GM23338 (cell line): Measurements from ENCODE around the gene PDE2A. TPM values are rescaled to one million over a fixed set of nuclear protein-coding genes. Genes with fewer than 3 reads are reported as not detected.

Experiments used
- ATAC-seq: fragments of 200-7000 bp; cut with Tn5 transposase; 3 replicates; pipeline ENCODE4 v1.9.1; 2020
- DNase-seq: peaks from one replicate; pipeline ENCODE4 v3.0.0-alpha.2; 2015; ENCODE audit warnings: low spot score
- H2AFZ ChIP-seq: fragments of 200-600 bp; sonication (generic); 2 replicates; pipeline ENCODE4 v1.8.0; 2016; ENCODE audit warnings: antibody characterized with exemption, mild to moderate bottlenecking, moderate library complexity
- H3F3A ChIP-seq: fragments of 200-600 bp; sonication (generic); replicated peaks from 2 replicates; pipeline ENCODE4 v1.8.0; 2017; ENCODE audit warnings: antibody characterized with exemption, mixed run types, low read depth
- H3K27ac ChIP-seq: fragments of 200-600 bp; sonication (generic); 2 replicates; pipeline ENCODE4 v1.6.1; 2016; ENCODE audit warnings: low read depth
- H3K27me3 ChIP-seq: fragments of 200-600 bp; sonication (generic); 2 replicates; pipeline ENCODE4 v1.8.0; 2016; ENCODE audit warnings: mild to moderate bottlenecking, mixed run types, moderate library complexity; ENCODE audit not compliant: insufficient read depth
- H3K36me3 ChIP-seq: fragments of 200-600 bp; sonication (generic); 2 replicates; pipeline ENCODE4 v1.8.0; 2016; ENCODE audit warnings: mild to moderate bottlenecking; ENCODE audit not compliant: insufficient read depth
- H3K4me1 ChIP-seq: fragments of 200-600 bp; sonication (generic); 2 replicates; pipeline ENCODE4 v1.8.0; 2016; ENCODE audit warnings: mild to moderate bottlenecking, moderate library complexity; ENCODE audit not compliant: insufficient read depth
- H3K4me2 ChIP-seq: fragments of 200-600 bp; sonication (generic); 2 replicates; pipeline ENCODE4 v1.7.1; 2017; ENCODE audit warnings: mixed run types
- H3K4me3 ChIP-seq: fragments of 200-600 bp; sonication (generic); 2 replicates; pipeline ENCODE4 v1.6.1; 2016; ENCODE audit warnings: mixed run types
- H3K79me2 ChIP-seq: fragments of 200-600 bp; sonication (generic); replicated peaks from 2 replicates; pipeline ENCODE4 v1.8.0; 2017; ENCODE audit warnings: mild to moderate bottlenecking; ENCODE audit not compliant: insufficient read depth
- H3K9me2 ChIP-seq: fragments of 200-600 bp; sonication (generic); 2 replicates; pipeline ENCODE4 v1.8.0; 2017; ENCODE audit not compliant: insufficient read depth
- H4K20me1 ChIP-seq: fragments of 200-600 bp; sonication (generic); replicated peaks from 2 replicates; pipeline ENCODE4 v1.8.0; 2017; ENCODE audit warnings: mild to moderate bottlenecking; ENCODE audit not compliant: insufficient read depth
- H3K27ac Mint-ChIP-seq: 2 replicates; pipeline ENCODE4 v1.8.0; 2020; ENCODE audit warnings: inconsistent platforms, mild to moderate bottlenecking, moderate library complexity, mixed read lengths
- H3K27me3 Mint-ChIP-seq: 3 replicates; pipeline ENCODE4 v1.8.0; 2022; ENCODE audit warnings: low read depth, mild to moderate bottlenecking, moderate library complexity, mixed read lengths, inconsistent platforms; ENCODE audit not compliant: insufficient read depth, poor library complexity
- H3K36me3 Mint-ChIP-seq: 3 replicates; pipeline ENCODE4 v1.8.0; 2021; ENCODE audit warnings: low read depth, mild to moderate bottlenecking, inconsistent platforms, moderate library complexity, mixed read lengths
- H3K4me1 Mint-ChIP-seq: 3 replicates; pipeline ENCODE4 v1.8.0; 2020; ENCODE audit warnings: mild to moderate bottlenecking, inconsistent platforms, mixed read lengths
- H3K4me3 Mint-ChIP-seq: 3 replicates; pipeline ENCODE4 v1.8.0; 2021; ENCODE audit warnings: moderate library complexity, mild to moderate bottlenecking, inconsistent platforms, mixed read lengths
- H3K9me3 Mint-ChIP-seq: 3 replicates; pipeline ENCODE4 v1.8.0; 2020; ENCODE audit warnings: moderate library complexity, mild to moderate bottlenecking, inconsistent platforms, mixed read lengths
- CREB1 ChIP-seq: fragments of 250-450 bp; sonication (Bioruptor Pico); IDR thresholded peaks from 2 replicates; pipeline ENCODE4 v1.5.0; 2020; ENCODE audit warnings: low read depth, mild to moderate bottlenecking, moderate library complexity
- EZH2 ChIP-seq: fragments of 200-600 bp; sonication (generic); IDR thresholded peaks from one replicate; pipeline ENCODE4 v1.8.0; 2017; ENCODE audit warnings: antibody characterized with exemption, mild to moderate bottlenecking, low read depth; ENCODE audit not compliant: unreplicated experiment
- EZH2phosphoT487 ChIP-seq: fragments of 200-600 bp; sonication (generic); IDR thresholded peaks from one replicate; pipeline ENCODE4 v1.8.1; 2018; ENCODE audit warnings: antibody characterized with exemption; ENCODE audit not compliant: unreplicated experiment
- JUNB ChIP-seq: IDR thresholded peaks from one replicate; pipeline ENCODE4 v1.6.1; 2016; ENCODE audit warnings: antibody characterized with exemption; ENCODE audit not compliant: unreplicated experiment
- NANOG ChIP-seq: IDR thresholded peaks from 2 replicates; pipeline ENCODE4 v1.6.1; 2016; ENCODE audit warnings: antibody characterized with exemption, borderline replicate concordance
- POLR2AphosphoS5 ChIP-seq: IDR thresholded peaks from 2 replicates; pipeline ENCODE4 v1.6.1; 2016; ENCODE audit warnings: antibody characterized with exemption, low read depth
- STAT1 ChIP-seq: IDR thresholded peaks from one replicate; pipeline ENCODE4 v1.6.1; 2016; ENCODE audit warnings: antibody characterized with exemption; ENCODE audit not compliant: unreplicated experiment
- ZNF114 ChIP-seq: fragments of 250-450 bp; sonication (Bioruptor Pico); IDR thresholded peaks from 2 replicates; pipeline ENCODE4 v1.5.0; 2020; ENCODE audit warnings: mild to moderate bottlenecking, moderate library complexity
- ZNF331 ChIP-seq: fragments of 250-450 bp; sonication (Bioruptor Pico); IDR thresholded peaks from 2 replicates; pipeline ENCODE4 v1.5.0; 2020; ENCODE audit warnings: low read depth, mild to moderate bottlenecking, moderate library complexity
- ZNF462 ChIP-seq: fragments of 250-450 bp; sonication (Bioruptor Pico); IDR thresholded peaks from 2 replicates; pipeline ENCODE4 v1.5.0; 2020; ENCODE audit warnings: mild to moderate bottlenecking, moderate library complexity
- polyA plus RNA-seq: library from polyadenylated mRNA; unstranded; fragments of >200 nt; fragmentation: Nextera tagmentation; extraction: Ambion mirVana; gene quantifications from 2 replicates; pipeline ENCODE4 v1.2.1, GENCODE V29; 2016
- total RNA-seq: library from RNA; depleted of rRNA; stranded (reverse); fragments of >200 nt; shearing (Covaris generic); gene quantifications from 2 replicates; pipeline ENCODE4 v1.2.3, GENCODE V29; 2014
- TF ChIP-seq, protein P1 (sequence below): IDR thresholded peaks from one replicate; pipeline ENCODE4 v1.6.1; 2018; ENCODE audit warnings: antibody characterized with exemption; ENCODE audit not compliant: unreplicated experiment
- TF ChIP-seq, protein P2 (sequence below): IDR thresholded peaks from 2 replicates; pipeline ENCODE4 v1.6.1; 2016; ENCODE audit warnings: antibody characterized with exemption
- TF ChIP-seq, protein P3 (sequence below), 2 experiments: fragments of 200-600 bp in 1 of 2; sonication (generic) in 1 of 2; conservative IDR thresholded peaks; 2 replicates each; pipeline versions ENCODE4 v1.5.1 to v1.6.1; 2016 to 2017; ENCODE audit warnings: antibody characterized with exemption in 2 of 2, low read depth in 2 of 2, mild to moderate bottlenecking in 2 of 2, moderate library complexity in 1 of 2

Gene PDE2A
- total and polyA plus RNA-seq, 2 experiments from 2014 or later: 4.3 to 16.2 TPM

- Mint-ChIP-seq H3K27me3 (peaks cover 8% of the 10 kb centered on the region), H3K9me3 (no peaks in the 10 kb centered on the region), H3K4me3 (no peak overlapping the region), H3K4me1 (peaks cover 12% of the 10 kb centered on the region), H3K36me3 (no peaks in the 10 kb centered on the region; the same call in 2 of the 3 replicates), H3K27ac (0 out of 2 replicates have a peak overlapping the region, but pooled peaks have one; percentile 40)
- H3K27ac ChIP-seq: no peak overlapping the region
- no peaks in the 10 kb centered on the region for H3K36me3 ChIP-seq
- H3F3A ChIP-seq: no peaks in the 10 kb centered on the region
- no peaks in the 10 kb centered on the region for H3K79me2 ChIP-seq
- 0 out of 2 replicates have a peak, but pooled peaks cover 6% of the 10 kb centered on the region for H3K4me1 ChIP-seq
- H3K4me3 ChIP-seq: no peak overlapping the region
- ATAC-seq (no peak), DNase-seq (no peak)
- H3K27me3 ChIP-seq: no peaks in the 10 kb centered on the region
- no peaks in the 10 kb centered on the region for H3K9me2 ChIP-seq
- H4K20me1 ChIP-seq: no peaks in the 10 kb centered on the region
- H3K4me2 ChIP-seq: no peak overlapping the region
- TF ChIP-seq, protein P1, sequence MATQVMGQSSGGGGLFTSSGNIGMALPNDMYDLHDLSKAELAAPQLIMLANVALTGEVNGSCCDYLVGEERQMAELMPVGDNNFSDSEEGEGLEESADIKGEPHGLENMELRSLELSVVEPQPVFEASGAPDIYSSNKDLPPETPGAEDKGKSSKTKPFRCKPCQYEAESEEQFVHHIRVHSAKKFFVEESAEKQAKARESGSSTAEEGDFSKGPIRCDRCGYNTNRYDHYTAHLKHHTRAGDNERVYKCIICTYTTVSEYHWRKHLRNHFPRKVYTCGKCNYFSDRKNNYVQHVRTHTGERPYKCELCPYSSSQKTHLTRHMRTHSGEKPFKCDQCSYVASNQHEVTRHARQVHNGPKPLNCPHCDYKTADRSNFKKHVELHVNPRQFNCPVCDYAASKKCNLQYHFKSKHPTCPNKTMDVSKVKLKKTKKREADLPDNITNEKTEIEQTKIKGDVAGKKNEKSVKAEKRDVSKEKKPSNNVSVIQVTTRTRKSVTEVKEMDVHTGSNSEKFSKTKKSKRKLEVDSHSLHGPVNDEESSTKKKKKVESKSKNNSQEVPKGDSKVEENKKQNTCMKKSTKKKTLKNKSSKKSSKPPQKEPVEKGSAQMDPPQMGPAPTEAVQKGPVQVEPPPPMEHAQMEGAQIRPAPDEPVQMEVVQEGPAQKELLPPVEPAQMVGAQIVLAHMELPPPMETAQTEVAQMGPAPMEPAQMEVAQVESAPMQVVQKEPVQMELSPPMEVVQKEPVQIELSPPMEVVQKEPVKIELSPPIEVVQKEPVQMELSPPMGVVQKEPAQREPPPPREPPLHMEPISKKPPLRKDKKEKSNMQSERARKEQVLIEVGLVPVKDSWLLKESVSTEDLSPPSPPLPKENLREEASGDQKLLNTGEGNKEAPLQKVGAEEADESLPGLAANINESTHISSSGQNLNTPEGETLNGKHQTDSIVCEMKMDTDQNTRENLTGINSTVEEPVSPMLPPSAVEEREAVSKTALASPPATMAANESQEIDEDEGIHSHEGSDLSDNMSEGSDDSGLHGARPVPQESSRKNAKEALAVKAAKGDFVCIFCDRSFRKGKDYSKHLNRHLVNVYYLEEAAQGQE: no peak
- TF ChIP-seq, protein P2, sequence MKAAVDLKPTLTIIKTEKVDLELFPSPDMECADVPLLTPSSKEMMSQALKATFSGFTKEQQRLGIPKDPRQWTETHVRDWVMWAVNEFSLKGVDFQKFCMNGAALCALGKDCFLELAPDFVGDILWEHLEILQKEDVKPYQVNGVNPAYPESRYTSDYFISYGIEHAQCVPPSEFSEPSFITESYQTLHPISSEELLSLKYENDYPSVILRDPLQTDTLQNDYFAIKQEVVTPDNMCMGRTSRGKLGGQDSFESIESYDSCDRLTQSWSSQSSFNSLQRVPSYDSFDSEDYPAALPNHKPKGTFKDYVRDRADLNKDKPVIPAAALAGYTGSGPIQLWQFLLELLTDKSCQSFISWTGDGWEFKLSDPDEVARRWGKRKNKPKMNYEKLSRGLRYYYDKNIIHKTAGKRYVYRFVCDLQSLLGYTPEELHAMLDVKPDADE: no peak
- TF ChIP-seq POLR2AphosphoS5 (no peak), EZH2 (no peak), ZNF462 (no peak), EZH2phosphoT487 (no peak), CREB1 (CRISPR knock-in tag) (no peak), ZNF114 (CRISPR knock-in tag) (no peak), ZNF331 (CRISPR knock-in tag) (no peak), STAT1 (no peak), JUNB (no peak), NANOG (no peak)
- TF ChIP-seq, protein P3, sequence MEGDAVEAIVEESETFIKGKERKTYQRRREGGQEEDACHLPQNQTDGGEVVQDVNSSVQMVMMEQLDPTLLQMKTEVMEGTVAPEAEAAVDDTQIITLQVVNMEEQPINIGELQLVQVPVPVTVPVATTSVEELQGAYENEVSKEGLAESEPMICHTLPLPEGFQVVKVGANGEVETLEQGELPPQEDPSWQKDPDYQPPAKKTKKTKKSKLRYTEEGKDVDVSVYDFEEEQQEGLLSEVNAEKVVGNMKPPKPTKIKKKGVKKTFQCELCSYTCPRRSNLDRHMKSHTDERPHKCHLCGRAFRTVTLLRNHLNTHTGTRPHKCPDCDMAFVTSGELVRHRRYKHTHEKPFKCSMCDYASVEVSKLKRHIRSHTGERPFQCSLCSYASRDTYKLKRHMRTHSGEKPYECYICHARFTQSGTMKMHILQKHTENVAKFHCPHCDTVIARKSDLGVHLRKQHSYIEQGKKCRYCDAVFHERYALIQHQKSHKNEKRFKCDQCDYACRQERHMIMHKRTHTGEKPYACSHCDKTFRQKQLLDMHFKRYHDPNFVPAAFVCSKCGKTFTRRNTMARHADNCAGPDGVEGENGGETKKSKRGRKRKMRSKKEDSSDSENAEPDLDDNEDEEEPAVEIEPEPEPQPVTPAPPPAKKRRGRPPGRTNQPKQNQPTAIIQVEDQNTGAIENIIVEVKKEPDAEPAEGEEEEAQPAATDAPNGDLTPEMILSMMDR (conservative IDR thresholded peaks at IDR 0.05; ENCODE audit: low read depth in 2 of 2): no peak
- no peak overlapping the region for H2AFZ ChIP-seq
Observed at GRCh38 chr11:72575533-72576242, 98.5 kb downstream of the PDE2A start.
